Esophagus squamous epithelium (tissue), 5 donors: ENCODE measurements around the gene RBPJL. TPM values are rescaled to one million over a fixed set of nuclear protein-coding genes. Genes with fewer than 3 reads are reported as not detected.

Source experiments
- DNase-seq: peaks from one replicate; lab custom pipeline; 2025; lab: John Stamatoyannopoulos, UW
- H3K27ac ChIP-seq, 4 donors: fragments of 200-600 bp; sonication (generic); one replicate each; pipeline ENCODE4 v1.5.1; 2016 to 2019; ENCODE audit warnings: mild to moderate bottlenecking in 1 of 4
- H3K27me3 ChIP-seq, 4 donors: fragments of 200-600 bp; sonication (generic); 1 replicate in 3 of 4; 2 replicates in 1 of 4; pipeline versions ENCODE4 v1.5.1 to v1.6.0; 2017 to 2021; ENCODE audit warnings: antibody characterized with exemption in 1 of 4
- H3K36me3 ChIP-seq, 3 donors: fragments of 200-600 bp; sonication (generic); one replicate each; pipeline ENCODE4 v1.5.1; 2016 to 2019
- H3K4me1 ChIP-seq, 3 donors: fragments of 200-600 bp; sonication (generic); one replicate each; pipeline ENCODE4 v1.5.1; 2017 to 2019
- H3K4me3 ChIP-seq, 4 donors: fragments of 200-600 bp; sonication (generic); 1 replicate in 3 of 4; 2 replicates in 1 of 4; pipeline ENCODE4 v1.5.1; 2016 to 2019; ENCODE audit warnings: mild to moderate bottlenecking in 2 of 4, moderate library complexity in 1 of 4
- H3K9me3 ChIP-seq, 3 donors: fragments of 200-600 bp; sonication (generic); one replicate each; pipeline ENCODE4 v1.5.1; 2016 to 2019
- POLR2A ChIP-seq, 4 donors: fragments of 450-650 bp; IDR thresholded peaks; one replicate each; pipeline ENCODE4 v1.6.1; 2017; ENCODE audit warnings: antibody characterized with exemption in 4 of 4, mild to moderate bottlenecking in 4 of 4, moderate library complexity in 3 of 4
- WGBS, 2 donors: methylation state at CpG; one replicate each; pipeline ENCODE4 v1.1.5; 2018; 5-methylcytosine and 5-hydroxymethylcytosine counted together
- intact Hi-C: fragments of 100-400 bp; cut with DNase I; formaldehyde crosslinking; loops from one replicate; pipeline ENCODE4 v1.15.0; 2022
- total RNA-seq, 4 donors: library from RNA; depleted of rRNA; stranded (reverse); fragments of >200 nt; gene quantifications; one replicate each; pipeline ENCODE4 v1.1.0, GENCODE V29; 2016
- TF ChIP-seq, protein P1 (sequence below), 6 experiments: fragments of 450-650 bp in 4 of 6; fragments of 200-600 bp in 2 of 6; sonication (generic) in 2 of 6; IDR thresholded peaks; one replicate each; pipeline ENCODE4 v1.5.1; 2016 to 2019; ENCODE audit warnings: antibody characterized with exemption in 6 of 6, mild to moderate bottlenecking in 4 of 6, moderate library complexity in 4 of 6
- donor health status: DM: yes; HTN: yes; CAD: no.

RBPJL gene
- total RNA-seq, 4 donors from 2014 or later, result not detected

DNA sequence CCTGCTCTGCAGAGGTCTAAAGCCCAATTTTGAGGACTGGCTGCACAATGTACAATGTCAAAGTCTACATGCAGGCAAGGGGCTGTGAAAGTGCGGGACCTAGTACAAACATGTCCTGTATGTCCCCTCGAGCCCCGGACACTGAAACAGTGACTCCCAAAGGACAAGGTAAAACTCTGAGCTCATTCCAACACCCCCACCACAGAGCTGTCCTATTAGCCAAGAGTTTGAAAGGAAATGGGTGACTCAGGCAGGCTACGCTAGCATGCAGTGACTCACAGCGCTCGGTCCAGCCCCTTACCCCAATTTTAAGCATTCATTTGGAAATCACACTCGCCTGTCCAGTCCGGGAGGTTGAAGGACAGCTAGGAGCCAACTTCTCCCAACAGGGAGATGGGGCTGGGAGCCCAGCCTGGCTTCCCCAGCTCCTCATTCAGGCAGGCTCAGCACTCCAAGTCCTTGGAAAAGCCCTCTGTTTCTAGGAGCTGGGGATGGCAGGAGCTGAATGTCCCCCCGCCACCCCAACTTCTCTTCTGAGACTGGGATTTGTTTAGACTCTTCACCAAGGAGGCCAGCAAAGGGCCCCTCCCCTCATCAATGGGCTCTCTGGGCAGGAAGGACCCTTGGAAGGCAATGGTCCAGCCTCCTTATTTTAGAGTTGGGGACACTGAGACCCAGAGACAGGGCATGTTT is 37.7 kb downstream of the RBPJL start:
- Histone ChIP-seq H3K4me1 (peaks cover 71 to 96% (median 77%) of the 10 kb centered on the region in 3 donors), H3K27me3 (peaks cover 0 to 5% (median 0%) of the 10 kb centered on the region in 4 donors), H3K9me3 (no peaks in the 10 kb centered on the region), H3K36me3 (peaks cover 0 to 5% (median 0%) of the 10 kb centered on the region in 3 donors), H3K4me3 (peak overlapping the region; percentile 15 to 87 (median 80)), H3K27ac (peak overlapping the region; percentile 90 to 98 (median 94))
- intact Hi-C loops, result no loop called here
- DNase-seq, result no peak
- 8 to 20% methylated on average over 4 to 5 of the region's 9 CpGs for WGBS, 2 donors
- TF ChIP-seq POLR2A (IDR thresholded peaks at IDR 0.05), result peak in 2 of 4 donors; percentile 25 to 60
- TF ChIP-seq, protein P1, sequence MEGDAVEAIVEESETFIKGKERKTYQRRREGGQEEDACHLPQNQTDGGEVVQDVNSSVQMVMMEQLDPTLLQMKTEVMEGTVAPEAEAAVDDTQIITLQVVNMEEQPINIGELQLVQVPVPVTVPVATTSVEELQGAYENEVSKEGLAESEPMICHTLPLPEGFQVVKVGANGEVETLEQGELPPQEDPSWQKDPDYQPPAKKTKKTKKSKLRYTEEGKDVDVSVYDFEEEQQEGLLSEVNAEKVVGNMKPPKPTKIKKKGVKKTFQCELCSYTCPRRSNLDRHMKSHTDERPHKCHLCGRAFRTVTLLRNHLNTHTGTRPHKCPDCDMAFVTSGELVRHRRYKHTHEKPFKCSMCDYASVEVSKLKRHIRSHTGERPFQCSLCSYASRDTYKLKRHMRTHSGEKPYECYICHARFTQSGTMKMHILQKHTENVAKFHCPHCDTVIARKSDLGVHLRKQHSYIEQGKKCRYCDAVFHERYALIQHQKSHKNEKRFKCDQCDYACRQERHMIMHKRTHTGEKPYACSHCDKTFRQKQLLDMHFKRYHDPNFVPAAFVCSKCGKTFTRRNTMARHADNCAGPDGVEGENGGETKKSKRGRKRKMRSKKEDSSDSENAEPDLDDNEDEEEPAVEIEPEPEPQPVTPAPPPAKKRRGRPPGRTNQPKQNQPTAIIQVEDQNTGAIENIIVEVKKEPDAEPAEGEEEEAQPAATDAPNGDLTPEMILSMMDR (IDR thresholded peaks at IDR 0.05), result no peak

DNA sequence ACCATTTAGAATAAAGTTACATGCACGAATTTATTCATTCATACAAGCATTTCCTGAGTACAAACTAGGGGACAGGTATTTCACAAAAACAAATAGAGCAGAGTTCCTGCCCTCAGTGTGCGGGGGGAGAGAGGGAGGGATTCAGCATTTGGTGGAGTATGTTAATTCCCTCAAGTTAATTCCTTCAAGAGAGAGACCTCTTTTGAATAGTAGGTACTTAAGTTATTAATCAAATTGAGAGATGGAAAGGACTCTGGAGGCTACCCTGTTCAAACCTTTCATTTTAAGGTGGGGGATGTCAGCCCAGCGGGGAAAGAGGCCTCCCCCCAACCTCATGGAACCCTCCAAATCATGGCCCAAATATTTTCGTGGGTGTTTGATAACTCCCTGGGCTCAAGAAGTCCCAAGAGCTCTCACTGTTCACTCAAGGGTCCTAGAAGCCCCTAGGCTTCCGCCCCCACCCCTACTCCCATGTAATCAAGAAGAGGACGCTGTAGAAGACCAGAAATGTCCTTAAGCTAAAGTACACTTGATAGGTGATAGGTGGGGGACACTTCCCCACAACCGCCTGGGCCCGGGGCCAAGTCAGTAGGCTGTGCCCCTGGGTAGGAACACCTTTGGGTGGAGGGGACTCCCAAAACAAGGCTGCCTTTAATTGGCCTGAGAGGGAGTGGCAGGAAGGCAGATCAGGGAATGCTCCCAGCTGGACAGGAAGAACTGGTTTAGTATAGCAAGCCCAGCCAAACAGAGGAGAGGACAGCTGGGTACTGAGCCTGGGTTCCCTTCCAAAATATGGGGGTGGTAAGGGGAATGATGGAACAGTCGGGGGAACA is 38.7 kb downstream of the RBPJL start:
- Histone ChIP-seq H3K27ac (peak overlapping the region; percentile 90 to 98 (median 94)), H3K36me3 (no peaks in the 10 kb centered on the region), H3K27me3 (peaks cover 0 to 5% (median 0%) of the 10 kb centered on the region in 4 donors), H3K4me3 (peak overlapping the region; percentile 77 to 87 (median 80)), H3K9me3 (no peaks in the 10 kb centered on the region), H3K4me1 (peaks cover 63 to 86% (median 67%) of the 10 kb centered on the region in 3 donors)
- intact Hi-C loops, result no loop called here
- WGBS, 2 donors, result 32 to 47% methylated on average over 7 to 9 of the region's 9 CpGs
- TF ChIP-seq, protein P1 (IDR thresholded peaks at IDR 0.05), result no peak
- peak in 2 of 4 donors; percentile 24 to 29 for TF ChIP-seq POLR2A (IDR thresholded peaks at IDR 0.05)
- DNase-seq, result no peak

DNA sequence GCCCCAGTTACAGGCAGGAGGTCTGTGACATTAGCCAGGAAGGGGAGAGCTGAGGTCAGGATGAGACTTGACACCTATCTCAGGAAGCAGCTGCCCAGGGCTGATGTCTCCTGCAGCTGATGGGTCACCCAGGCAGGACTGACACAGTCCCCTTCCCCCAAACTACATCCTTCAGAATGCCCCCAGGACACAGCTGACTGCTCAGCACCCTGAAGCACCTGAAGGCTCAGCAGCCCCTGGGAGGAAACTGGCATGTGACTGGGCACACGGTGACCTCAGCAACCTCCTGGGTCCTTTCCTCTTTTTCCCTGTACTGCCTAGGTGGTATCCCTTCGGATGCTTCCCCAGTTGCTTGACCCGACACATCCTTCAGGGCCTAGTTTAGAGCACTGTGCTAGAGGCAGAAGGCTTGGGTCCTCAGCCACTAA is 39.7 kb downstream of the RBPJL start:
- intact Hi-C loops, result no loop called here
- peaks cover 53 to 76% (median 57%) of the 10 kb centered on the region in 3 donors for H3K4me1 ChIP-seq

DNA sequence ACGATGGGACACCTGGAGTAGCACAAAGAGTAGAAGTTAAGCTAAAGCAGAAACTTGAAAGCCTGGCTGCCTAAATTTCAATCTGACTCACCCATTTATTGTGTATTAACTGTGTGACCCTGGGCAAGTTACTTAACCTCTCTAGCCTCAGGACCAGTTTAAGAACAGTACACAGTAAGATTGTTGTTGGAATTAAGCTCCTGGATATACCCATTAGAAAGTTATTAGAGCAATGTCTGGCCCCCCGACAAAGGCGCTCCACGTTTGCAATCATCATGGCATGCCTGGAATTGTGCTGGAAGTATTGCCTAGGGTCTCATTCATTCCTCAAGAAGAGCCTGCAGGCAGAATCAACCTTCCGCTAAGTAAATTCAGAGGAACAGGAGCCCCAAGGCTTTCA is 40.2 kb downstream of the RBPJL start:
- H3K4me3 ChIP-seq, result peak overlapping the region; percentile 77 to 87 (median 80)
- peak overlapping the region; percentile 90 to 98 (median 94) for H3K27ac ChIP-seq
- H3K4me1 ChIP-seq, result peaks cover 48 to 71% (median 52%) of the 10 kb centered on the region in 3 donors
- intact Hi-C loops, result no loop called here
- H3K9me3 ChIP-seq, result no peaks in the 10 kb centered on the region
- peaks cover 0 to 5% (median 0%) of the 10 kb centered on the region in 4 donors for H3K27me3 ChIP-seq
- no peaks in the 10 kb centered on the region for H3K36me3 ChIP-seq
- TF ChIP-seq, protein P1 (IDR thresholded peaks at IDR 0.05), result no peak
- TF ChIP-seq POLR2A (IDR thresholded peaks at IDR 0.05), result no peak
- DNase-seq, result no peak
- WGBS, 2 donors, result 27 to 34% methylated on average over 2 to 5 of the region's 5 CpGs

More for the DNA sequence above, 39.7 kb downstream of the RBPJL start:
- H3K36me3 ChIP-seq, result no peaks in the 10 kb centered on the region
- H3K9me3 ChIP-seq, result no peaks in the 10 kb centered on the region
- WGBS, 2 donors, result 23 to 53% methylated on average over 3 of the region's 3 CpGs
- no peak for DNase-seq
- peak overlapping the region; percentile 90 to 98 (median 94) for H3K27ac ChIP-seq
- H3K27me3 ChIP-seq, result peaks cover 0 to 5% (median 0%) of the 10 kb centered on the region in 4 donors
- TF ChIP-seq POLR2A (IDR thresholded peaks at IDR 0.05), result no peak
- TF ChIP-seq, protein P1 (IDR thresholded peaks at IDR 0.05), result no peak
- H3K4me3 ChIP-seq, result peak overlapping the region; percentile 77 to 87 (median 80)
